Gastrocnemius medialis (tissue), 4 donors: Measurements from ENCODE around the gene AFF3. TPM values are rescaled to one million over a fixed set of nuclear protein-coding genes. Genes with fewer than 3 reads are reported as not detected.

ENCODE experiments used
- ATAC-seq, 2 donors: fragments of 150-250 bp; one replicate each; pipeline ENCODE4 v1.9.1; 2016
- DNase-seq, 2 donors: peaks; one replicate each; pipeline ENCODE4 v3.0.0-alpha.2; 2019
- H3K27ac ChIP-seq, 4 donors: fragments of 200-600 bp; sonication (generic); 1 replicate in 1 of 4; 2 replicates in 3 of 4; pipeline ENCODE4 v1.5.1; 2016 to 2018; ENCODE audit warnings: mild to moderate bottlenecking in 2 of 4, moderate library complexity in 1 of 4
- H3K27me3 ChIP-seq, 3 donors: fragments of 200-600 bp; sonication (generic) in 2 of 3; 1 replicate in 1 of 3; 2 replicates in 2 of 3; pipeline versions ENCODE4 v1.5.1 to v1.6.0; 2016 to 2019; ENCODE audit warnings: mild to moderate bottlenecking in 1 of 3, moderate library complexity in 1 of 3
- H3K36me3 ChIP-seq, 2 donors: fragments of 200-600 bp; sonication (generic) in 1 of 2; one replicate each; pipeline ENCODE4 v1.5.1; 2017 to 2018
- H3K4me1 ChIP-seq, 2 donors: fragments of 200-600 bp; sonication (generic) in 1 of 2; one replicate each; pipeline ENCODE4 v1.5.1; 2016 to 2017; ENCODE audit warnings: mild to moderate bottlenecking in 2 of 2
- H3K4me3 ChIP-seq, 4 donors: fragments of 200-600 bp; sonication (generic) in 3 of 4; 1 replicate in 1 of 4; 2 replicates in 3 of 4; pipeline ENCODE4 v1.5.1; 2016 to 2019; ENCODE audit warnings: mild to moderate bottlenecking in 2 of 4
- H3K9me3 ChIP-seq, 3 donors: fragments of 200-600 bp; sonication (generic) in 2 of 3; 1 replicate in 1 of 3; 2 replicates in 2 of 3; pipeline ENCODE4 v1.5.1; 2016 to 2019
- POLR2A ChIP-seq, 2 donors: fragments of 450-650 bp; IDR thresholded peaks; one replicate each; pipeline ENCODE4 v1.6.1; 2017; ENCODE audit warnings: antibody characterized with exemption in 2 of 2, mild to moderate bottlenecking in 2 of 2, moderate library complexity in 2 of 2
- in situ Hi-C, 4 donors: fragments of 200-750 bp; cut with MboI; loops; one replicate each; pipeline versions ENCODE4 v1.15.0 to v1.8.0; 2017; ENCODE audit warnings: low sequenced_read_pairs in 4 of 4
- intact Hi-C: fragments of 100-400 bp; cut with DNase I; formaldehyde crosslinking; loops from one replicate; pipeline ENCODE4 v1.15.1; 2023; ENCODE audit warnings: low total_unique reads
- total RNA-seq, 4 donors: library from RNA; depleted of rRNA; stranded (reverse); fragments of >200 nt; gene quantifications; one replicate each; pipeline versions ENCODE4 v1.1.0 to v1.2.3, GENCODE V29; 2016
- TF ChIP-seq, protein P1 (sequence below), 5 experiments: fragments of 450-650 bp in 3 of 5; fragments of 200-600 bp in 2 of 5; sonication (generic) in 2 of 5; IDR thresholded peaks in 4 of 5; conservative IDR thresholded peaks in 1 of 5; 1 replicate in 4 of 5; 2 replicates in 1 of 5; pipeline ENCODE4 v1.5.1; 2016 to 2019; ENCODE audit warnings: antibody characterized with exemption in 5 of 5, mild to moderate bottlenecking in 3 of 5, moderate library complexity in 3 of 5

Gene AFF3
- total RNA-seq, 4 donors from 2014 or later = 0.22 to 0.55 (median 0.47) TPM

DNA sequence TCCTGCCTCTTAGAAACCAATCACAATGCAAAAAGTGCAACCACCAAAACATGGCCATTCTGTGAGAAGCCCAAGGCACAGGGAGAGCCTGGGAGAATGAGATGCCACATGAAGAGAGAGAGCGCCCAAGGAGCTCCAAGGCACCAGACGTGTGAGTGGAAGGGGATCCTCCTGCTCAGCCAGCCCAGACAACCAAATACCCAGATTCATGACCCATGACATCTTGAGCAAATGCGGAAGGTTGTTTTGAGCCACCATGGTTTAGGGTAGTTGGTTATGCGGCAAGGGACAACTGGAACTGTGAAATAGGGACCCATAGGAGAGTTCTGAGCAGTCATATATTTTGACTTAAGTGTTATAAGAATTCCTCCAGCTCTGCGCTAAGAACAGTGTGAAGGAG, 7.0 kb downstream of the AFF3 start:
- in situ Hi-C loops = no loop called here
- ATAC-seq = no peak

DNA sequence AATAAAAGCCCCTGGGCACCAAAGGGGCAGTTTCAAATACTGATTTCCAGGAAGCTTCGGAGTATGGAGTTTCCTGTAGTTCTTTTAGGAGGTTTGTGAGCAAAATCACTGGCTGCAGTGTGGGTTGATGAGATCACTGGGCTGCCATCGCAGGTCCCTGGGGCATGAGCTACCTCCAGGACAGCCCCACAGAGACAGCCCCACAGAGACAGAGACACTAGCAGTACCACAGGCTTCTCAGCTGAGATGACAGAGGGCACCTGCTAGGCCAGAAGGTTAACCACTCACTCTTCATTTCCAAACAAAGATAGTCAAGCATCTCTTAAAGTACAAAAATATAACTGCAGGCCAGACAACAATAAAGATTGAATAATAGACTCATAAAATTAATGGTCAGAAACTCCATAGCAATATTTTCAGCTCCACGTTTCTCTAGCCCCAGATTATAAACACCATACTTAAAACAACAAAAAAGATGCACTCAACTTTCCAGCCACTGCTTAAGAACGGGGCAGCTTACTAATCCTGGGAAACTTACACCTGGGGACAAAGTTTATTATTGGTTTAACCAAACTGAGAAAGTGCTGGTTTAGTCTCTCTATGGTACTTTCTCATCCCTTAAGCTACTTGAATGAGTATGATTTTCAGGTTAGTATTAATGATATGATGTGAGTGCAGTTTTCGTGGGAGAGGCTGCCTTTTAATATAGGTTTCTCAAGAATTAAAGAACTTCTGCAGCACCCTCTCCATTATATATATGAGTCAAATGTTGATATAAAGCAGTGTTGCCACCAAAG, 11.6 kb downstream of the AFF3 start:
- Histone ChIP-seq H3K36me3 (no peaks in the 10 kb centered on the region), H3K27ac (no peak overlapping the region), H3K4me3 (no peak overlapping the region), H3K4me1 (no peaks in the 10 kb centered on the region), H3K9me3 (no peaks in the 10 kb centered on the region), H3K27me3 (no peaks in the 10 kb centered on the region)
- intact Hi-C loops = no loop called here
- DNase-seq = no peak
- ATAC-seq = no peak
- TF ChIP-seq, protein P1, sequence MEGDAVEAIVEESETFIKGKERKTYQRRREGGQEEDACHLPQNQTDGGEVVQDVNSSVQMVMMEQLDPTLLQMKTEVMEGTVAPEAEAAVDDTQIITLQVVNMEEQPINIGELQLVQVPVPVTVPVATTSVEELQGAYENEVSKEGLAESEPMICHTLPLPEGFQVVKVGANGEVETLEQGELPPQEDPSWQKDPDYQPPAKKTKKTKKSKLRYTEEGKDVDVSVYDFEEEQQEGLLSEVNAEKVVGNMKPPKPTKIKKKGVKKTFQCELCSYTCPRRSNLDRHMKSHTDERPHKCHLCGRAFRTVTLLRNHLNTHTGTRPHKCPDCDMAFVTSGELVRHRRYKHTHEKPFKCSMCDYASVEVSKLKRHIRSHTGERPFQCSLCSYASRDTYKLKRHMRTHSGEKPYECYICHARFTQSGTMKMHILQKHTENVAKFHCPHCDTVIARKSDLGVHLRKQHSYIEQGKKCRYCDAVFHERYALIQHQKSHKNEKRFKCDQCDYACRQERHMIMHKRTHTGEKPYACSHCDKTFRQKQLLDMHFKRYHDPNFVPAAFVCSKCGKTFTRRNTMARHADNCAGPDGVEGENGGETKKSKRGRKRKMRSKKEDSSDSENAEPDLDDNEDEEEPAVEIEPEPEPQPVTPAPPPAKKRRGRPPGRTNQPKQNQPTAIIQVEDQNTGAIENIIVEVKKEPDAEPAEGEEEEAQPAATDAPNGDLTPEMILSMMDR (IDR thresholded peaks at IDR 0.05 in 4 of 5, conservative IDR thresholded peaks at IDR 0.05 in 1 of 5) = no peak
- TF ChIP-seq POLR2A (IDR thresholded peaks at IDR 0.05) = no peak
- in situ Hi-C loops = no loop called here

More for the DNA sequence above, 7.0 kb downstream of the AFF3 start:
- Histone ChIP-seq H3K9me3 (no peaks in the 10 kb centered on the region), H3K4me3 (no peak overlapping the region), H3K4me1 (no peaks in the 10 kb centered on the region), H3K27ac (no peak overlapping the region), H3K36me3 (no peaks in the 10 kb centered on the region), H3K27me3 (no peaks in the 10 kb centered on the region)
- TF ChIP-seq, protein P1 (IDR thresholded peaks at IDR 0.05 in 4 of 5, conservative IDR thresholded peaks at IDR 0.05 in 1 of 5) = no peak
- no peak for TF ChIP-seq POLR2A (IDR thresholded peaks at IDR 0.05)
- intact Hi-C loops = no loop called here
- DNase-seq = no peak

DNA sequence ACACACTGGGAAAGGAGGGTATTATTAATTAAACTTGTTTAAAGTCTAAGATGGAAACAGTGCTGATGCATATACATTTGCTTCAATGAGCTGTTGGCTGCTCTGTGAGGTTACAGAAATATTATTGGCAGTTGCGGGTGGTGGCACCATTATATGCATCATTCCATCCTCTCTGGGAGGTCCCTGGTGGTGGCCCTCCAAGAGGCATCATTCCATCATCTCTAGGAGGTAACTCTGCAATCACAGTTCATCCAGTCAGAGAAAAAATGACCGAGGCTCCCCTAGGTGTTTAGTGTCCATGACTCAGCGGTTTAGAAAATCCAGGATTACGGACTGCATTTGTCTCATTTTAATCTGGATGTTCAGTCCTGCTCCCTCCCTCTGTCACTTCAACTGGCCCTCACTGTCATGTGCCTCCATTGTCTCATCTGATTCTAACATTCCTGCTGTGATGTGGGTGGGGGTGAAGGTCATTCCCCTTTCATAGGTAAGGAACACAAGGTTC, 15.4 kb downstream of the AFF3 start:
- no peaks in the 10 kb centered on the region for H3K36me3 ChIP-seq
- DNase-seq (no peak), ATAC-seq (no peak)
- H3K4me1 ChIP-seq = no peaks in the 10 kb centered on the region
- H3K9me3 ChIP-seq = no peaks in the 10 kb centered on the region
- H3K4me3 ChIP-seq = no peak overlapping the region
- intact Hi-C loops = no loop called here
- H3K27me3 ChIP-seq = no peaks in the 10 kb centered on the region
- in situ Hi-C loops = no loop called here
- H3K27ac ChIP-seq = no peak overlapping the region
- TF ChIP-seq, protein P1 (IDR thresholded peaks at IDR 0.05 in 4 of 5, conservative IDR thresholded peaks at IDR 0.05 in 1 of 5) = no peak
- no peak for TF ChIP-seq POLR2A (IDR thresholded peaks at IDR 0.05)

DNA sequence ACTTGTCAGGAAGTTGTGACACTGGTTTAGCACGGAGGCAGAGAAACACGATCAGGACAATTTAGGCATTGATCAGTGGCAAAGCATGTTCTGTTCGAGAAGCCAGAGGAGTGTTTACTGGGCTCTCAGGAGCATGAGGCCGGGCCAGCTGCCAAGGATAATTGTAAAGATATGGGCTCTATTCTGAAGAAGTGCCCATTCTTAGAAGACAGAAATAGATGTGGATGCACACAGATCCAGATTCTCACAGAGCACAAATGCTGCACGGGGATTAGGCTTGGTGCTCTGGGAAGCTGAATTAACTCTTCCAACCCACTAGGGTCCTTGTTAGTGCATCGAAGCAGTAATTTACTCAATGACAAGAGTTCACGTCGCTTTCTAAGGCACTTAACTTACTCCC, 16.2 kb downstream of the AFF3 start:
- H3K27me3 ChIP-seq = no peaks in the 10 kb centered on the region
- intact Hi-C loops = no loop called here
- ATAC-seq = no peak

More for the DNA sequence above, 16.2 kb downstream of the AFF3 start:
- no peak overlapping the region for H3K4me3 ChIP-seq
- H3K36me3 ChIP-seq = no peaks in the 10 kb centered on the region
- no peaks in the 10 kb centered on the region for H3K4me1 ChIP-seq
- no peak for DNase-seq
- H3K9me3 ChIP-seq = no peaks in the 10 kb centered on the region
- in situ Hi-C loops = no loop called here
- TF ChIP-seq, protein P1 (IDR thresholded peaks at IDR 0.05 in 4 of 5, conservative IDR thresholded peaks at IDR 0.05 in 1 of 5) = no peak
- TF ChIP-seq POLR2A (IDR thresholded peaks at IDR 0.05) = no peak
- no peak overlapping the region for H3K27ac ChIP-seq
